Bronchial epithelial cell (primary cell): ENCODE measurements around the gene STMN3. TPM values are rescaled to one million over a fixed set of nuclear protein-coding genes. Genes with fewer than 3 reads are reported as not detected.

Experiments
- DNase-seq: peaks from one replicate; pipeline ENCODE4 v3.0.0-alpha.2; 2010; ENCODE audit warnings: low read depth
- FAIRE-seq: peaks from 2 replicates; lab custom pipeline; 2011; peaks lifted over from hg19 to GRCh38; lab: Jason Lieb, UNC
- H3K27me3 ChIP-seq: 2 replicates; pipeline ENCODE4 v1.5.1; 2011; ENCODE audit warnings: low read length; ENCODE audit not compliant: control insufficient read depth, insufficient read depth
- H3K36me3 ChIP-seq: 2 replicates; pipeline ENCODE4 v1.5.1; 2011; ENCODE audit warnings: low read length; ENCODE audit not compliant: control insufficient read depth, insufficient read depth
- H3K4me3 ChIP-seq: 2 replicates; pipeline ENCODE4 v1.5.1; 2011; ENCODE audit warnings: mild to moderate bottlenecking, low read depth, low read length, control low read depth
- total RNA-seq: library from RNA; depleted of rRNA; stranded (reverse); fragments of >200 nt; gene quantifications from 2 replicates; pipeline ENCODE4 v1.2.1, GENCODE V29; 2014
- TF ChIP-seq, protein P1 (sequence below): IDR thresholded peaks from 2 replicates; pipeline ENCODE4 v1.5.1; 2011; ENCODE audit warnings: mild to moderate bottlenecking, moderate library complexity, low read length, control low read depth, inconsistent platforms; ENCODE audit not compliant: insufficient read depth, severe bottlenecking

Gene STMN3
- total RNA-seq, 1 donor from 2014 or later = not detected

DNA sequence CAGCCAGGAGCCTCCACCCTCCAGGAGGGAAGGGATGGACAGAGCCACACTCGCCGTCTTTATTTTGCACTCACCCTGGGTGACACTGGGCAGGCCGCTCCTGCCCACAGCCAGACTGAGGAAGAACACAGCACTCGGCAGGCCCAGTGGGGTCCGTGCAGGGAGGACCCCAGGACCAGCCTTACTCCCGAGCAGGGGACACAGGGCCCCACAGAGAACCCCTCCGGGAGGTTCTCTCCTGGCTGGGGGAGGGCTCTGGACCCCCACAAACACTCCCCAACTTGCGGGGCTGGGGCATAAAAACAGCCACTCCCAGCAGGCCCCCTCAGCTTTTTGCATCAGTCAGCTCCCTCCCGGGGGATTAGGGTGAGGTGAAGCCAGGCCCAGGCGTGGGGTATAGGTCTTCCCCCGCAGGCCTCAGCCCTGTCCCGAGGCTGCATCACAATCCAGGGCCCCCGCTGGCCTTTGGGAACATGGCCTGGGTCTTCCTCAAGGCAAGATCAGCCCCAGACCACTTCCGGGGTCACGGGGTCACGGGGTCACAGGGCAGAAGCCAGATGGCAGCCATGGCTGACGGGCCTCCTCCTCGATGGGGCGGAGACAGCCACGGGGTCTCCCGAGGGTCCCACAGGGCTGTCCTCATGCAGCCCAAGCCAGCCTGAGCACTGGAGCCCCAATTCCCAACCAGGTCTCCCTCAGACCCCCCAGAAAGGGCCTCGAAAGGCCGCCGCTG lies 46.4 kb upstream of the STMN3 start:
- Histone ChIP-seq H3K36me3 (peaks cover 6% of the 10 kb centered on the region), H3K27me3 (no peaks in the 10 kb centered on the region), H3K4me3 (no peak overlapping the region)
- DNase-seq (no peak), FAIRE-seq (no peak)
- TF ChIP-seq, protein P1, sequence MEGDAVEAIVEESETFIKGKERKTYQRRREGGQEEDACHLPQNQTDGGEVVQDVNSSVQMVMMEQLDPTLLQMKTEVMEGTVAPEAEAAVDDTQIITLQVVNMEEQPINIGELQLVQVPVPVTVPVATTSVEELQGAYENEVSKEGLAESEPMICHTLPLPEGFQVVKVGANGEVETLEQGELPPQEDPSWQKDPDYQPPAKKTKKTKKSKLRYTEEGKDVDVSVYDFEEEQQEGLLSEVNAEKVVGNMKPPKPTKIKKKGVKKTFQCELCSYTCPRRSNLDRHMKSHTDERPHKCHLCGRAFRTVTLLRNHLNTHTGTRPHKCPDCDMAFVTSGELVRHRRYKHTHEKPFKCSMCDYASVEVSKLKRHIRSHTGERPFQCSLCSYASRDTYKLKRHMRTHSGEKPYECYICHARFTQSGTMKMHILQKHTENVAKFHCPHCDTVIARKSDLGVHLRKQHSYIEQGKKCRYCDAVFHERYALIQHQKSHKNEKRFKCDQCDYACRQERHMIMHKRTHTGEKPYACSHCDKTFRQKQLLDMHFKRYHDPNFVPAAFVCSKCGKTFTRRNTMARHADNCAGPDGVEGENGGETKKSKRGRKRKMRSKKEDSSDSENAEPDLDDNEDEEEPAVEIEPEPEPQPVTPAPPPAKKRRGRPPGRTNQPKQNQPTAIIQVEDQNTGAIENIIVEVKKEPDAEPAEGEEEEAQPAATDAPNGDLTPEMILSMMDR = no peak

DNA sequence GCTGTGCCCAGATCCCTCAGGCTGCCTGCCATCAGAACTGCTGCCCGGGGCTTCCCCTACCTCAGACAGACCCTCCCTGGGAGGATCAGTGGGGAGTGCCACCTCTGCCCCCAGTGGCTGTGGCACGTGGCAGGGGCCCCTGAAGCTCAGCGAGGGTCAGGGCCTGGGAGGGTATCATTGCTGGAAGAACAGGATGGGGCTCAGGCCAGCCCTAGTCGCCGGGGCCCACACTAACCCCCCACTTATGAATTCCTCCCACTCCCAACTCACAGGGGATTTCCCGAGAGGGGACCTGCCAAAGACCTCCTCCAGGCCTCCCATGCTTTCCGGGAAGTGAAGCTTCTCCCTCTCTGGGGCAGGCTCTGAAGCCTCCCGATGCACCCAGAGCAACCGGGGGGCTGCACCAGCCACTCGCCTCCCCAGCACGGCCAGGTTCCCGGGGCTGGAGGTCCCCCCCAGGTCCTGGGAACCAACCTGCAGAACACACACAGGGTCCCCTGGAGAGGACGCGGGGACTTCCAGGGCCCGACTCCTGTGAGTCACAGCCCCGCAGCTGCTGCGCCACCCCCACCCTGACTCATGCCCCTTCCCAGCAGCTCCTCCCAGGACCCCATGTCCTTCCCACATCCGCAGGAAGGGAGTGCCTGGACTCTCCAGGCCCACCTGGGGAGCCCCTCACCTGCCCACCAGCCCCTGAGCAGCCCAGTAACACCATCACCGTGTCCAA lies 45.7 kb upstream of the STMN3 start:
- H3K4me3 ChIP-seq = no peak overlapping the region
- no peak for FAIRE-seq
- DNase-seq = peak; percentile 88

DNA sequence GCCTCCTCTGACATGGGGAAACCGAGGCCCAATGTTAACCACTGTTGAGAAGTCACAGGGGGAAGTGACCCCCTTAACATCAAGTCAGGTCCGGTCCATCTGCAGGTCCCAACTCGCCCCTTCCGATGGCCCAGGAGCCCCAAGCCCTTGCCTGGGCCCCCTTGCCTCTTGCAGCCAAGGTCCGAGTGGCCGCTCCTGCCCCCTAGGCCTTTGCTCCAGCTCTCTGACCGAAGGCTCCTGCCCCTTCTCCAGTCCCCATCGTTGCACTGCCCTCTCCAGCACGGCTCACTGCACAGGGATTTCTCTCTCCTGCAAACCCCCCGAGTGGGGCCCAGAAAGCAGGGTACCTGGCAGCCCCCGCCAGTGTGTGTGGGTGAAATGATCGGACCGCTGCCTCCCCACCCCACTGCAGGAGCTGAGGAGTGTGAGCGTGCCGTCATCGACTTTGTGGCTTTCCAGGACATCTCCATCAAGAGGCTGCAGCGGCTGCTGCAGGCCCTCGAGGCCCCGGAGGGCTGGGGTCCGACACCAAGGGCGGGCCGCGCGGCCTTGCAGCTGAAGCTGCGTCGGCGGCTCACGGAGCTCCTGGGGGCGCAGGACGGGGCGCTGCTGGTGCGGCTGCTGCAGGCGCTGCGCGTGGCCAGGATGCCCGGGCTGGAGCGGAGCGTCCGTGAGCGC lies 44.8 kb upstream of the STMN3 start:
- FAIRE-seq (no peak), DNase-seq (no peak)
- TF ChIP-seq, protein P1 = no peak
- H3K4me3 ChIP-seq = no peak overlapping the region
- peaks cover 5% of the 10 kb centered on the region for H3K36me3 ChIP-seq
- no peaks in the 10 kb centered on the region for H3K27me3 ChIP-seq

More for the DNA sequence above, 45.7 kb upstream of the STMN3 start:
- TF ChIP-seq, protein P1 = no peak
- no peaks in the 10 kb centered on the region for H3K27me3 ChIP-seq
- peaks cover 4% of the 10 kb centered on the region for H3K36me3 ChIP-seq

DNA sequence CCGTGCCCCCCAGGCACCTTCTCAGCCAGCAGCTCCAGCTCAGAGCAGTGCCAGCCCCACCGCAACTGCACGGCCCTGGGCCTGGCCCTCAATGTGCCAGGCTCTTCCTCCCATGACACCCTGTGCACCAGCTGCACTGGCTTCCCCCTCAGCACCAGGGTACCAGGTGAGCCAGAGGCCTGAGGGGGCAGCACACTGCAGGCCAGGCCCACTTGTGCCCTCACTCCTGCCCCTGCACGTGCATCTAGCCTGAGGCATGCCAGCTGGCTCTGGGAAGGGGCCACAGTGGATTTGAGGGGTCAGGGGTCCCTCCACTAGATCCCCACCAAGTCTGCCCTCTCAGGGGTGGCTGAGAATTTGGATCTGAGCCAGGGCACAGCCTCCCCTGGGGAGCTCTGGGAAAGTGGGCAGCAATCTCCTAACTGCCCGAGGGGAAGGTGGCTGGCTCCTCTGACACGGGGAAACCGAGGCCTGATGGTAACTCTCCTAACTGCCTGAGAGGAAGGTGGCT lies 44.2 kb upstream of the STMN3 start:
- H3K36me3 ChIP-seq = peaks cover 5% of the 10 kb centered on the region
- TF ChIP-seq, protein P1 = no peak
- FAIRE-seq (no peak), DNase-seq (no peak)
- H3K27me3 ChIP-seq = no peaks in the 10 kb centered on the region
- peak overlapping the region; percentile 39 for H3K4me3 ChIP-seq

DNA sequence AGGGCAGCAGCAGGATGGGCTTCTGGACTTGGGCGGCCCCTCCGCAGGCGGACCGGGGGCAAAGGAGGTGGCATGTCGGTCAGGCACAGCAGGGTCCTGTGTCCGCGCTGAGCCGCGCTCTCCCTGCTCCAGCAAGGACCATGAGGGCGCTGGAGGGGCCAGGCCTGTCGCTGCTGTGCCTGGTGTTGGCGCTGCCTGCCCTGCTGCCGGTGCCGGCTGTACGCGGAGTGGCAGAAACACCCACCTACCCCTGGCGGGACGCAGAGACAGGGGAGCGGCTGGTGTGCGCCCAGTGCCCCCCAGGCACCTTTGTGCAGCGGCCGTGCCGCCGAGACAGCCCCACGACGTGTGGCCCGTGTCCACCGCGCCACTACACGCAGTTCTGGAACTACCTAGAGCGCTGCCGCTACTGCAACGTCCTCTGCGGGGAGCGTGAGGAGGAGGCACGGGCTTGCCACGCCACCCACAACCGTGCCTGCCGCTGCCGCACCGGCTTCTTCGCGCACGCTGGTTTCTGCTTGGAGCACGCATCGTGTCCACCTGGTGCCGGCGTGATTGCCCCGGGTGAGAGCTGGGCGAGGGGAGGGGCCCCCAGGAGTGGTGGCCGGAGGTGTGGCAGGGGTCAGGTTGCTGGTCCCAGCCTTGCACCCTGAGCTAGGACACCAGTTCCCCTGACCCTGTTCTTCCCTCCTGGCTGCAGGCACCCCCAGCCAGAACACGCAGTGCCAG lies 43.6 kb upstream of the STMN3 start, which contains the start of gene TNFRSF6B:
Gene TNFRSF6B (plus strand): TSS at position 25 of the 729 bp plus-strand sequence. CDS start 116 bp downstream, at position 141.
- no peak for FAIRE-seq
- no peaks in the 10 kb centered on the region for H3K27me3 ChIP-seq
- peaks cover 5% of the 10 kb centered on the region for H3K36me3 ChIP-seq
- peak within 1 kb of the TSS; percentile 39 for H3K4me3 ChIP-seq
- DNase-seq = no peak
- TF ChIP-seq, protein P1 = no peak
